GM20000 (cell line): ENCODE data around the gene PAPPA2.
A peak's percentile ranks its signal among the peaks of the same experiment; 100 is the strongest.

Experiments used
- DNase-seq: peaks from one replicate; pipeline ENCODE4 v3.0.0; 2012; ENCODE audit warnings: low spot score
- TF ChIP-seq, protein P1 (sequence below): IDR thresholded peaks from 2 replicates; pipeline ENCODE4 v1.5.1; 2012; ENCODE audit warnings: mild to moderate bottlenecking, control low read depth; ENCODE audit errors: extremely low read depth, missing control alignments

The PAPPA2 gene

DNA sequence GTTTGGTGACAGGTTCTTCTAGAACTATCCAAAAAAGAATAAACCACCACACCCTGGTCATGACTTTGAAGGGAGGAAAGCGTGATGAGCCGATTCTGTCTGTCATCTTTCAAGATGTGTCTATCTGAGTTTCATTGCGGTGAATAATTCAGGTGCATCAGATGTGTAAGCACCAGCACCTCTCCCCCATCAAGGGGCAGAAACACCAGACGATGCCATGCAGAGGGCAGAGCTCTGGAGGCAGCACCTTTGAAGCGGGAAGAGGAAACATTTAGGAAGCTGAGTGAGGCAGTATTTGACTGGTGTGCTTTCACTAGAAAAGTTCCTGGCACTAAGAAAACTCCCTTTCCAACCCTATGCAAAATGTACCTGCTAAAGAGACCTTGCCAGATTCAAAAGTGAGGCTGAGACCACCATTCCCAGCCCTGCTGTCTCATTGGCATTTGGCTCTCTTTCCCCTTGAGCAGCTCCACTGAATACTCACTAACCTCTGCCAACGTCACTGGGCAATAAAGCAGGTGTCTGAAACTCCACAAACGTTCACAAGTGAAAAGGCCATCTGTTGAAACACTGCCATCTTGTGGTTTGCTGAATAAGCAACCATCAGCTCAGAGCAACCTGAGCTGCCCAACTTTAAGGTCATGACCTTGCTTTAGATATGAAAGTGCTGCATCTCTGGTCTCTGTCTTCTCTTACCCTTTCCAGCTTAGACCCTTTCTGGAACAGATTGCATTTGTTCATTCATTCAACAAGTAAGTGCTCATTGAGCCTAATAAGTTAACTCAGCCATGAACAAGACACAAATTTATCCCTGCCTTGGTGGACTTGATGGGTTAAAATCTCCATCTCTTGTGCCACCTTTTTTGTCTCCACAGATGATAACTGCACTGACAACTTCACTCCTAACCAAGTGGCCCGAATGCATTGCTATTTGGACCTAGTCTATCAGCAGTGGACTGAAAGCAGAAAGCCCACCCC is 228.6 kb downstream of the PAPPA2 start:
- TF ChIP-seq, protein P1, sequence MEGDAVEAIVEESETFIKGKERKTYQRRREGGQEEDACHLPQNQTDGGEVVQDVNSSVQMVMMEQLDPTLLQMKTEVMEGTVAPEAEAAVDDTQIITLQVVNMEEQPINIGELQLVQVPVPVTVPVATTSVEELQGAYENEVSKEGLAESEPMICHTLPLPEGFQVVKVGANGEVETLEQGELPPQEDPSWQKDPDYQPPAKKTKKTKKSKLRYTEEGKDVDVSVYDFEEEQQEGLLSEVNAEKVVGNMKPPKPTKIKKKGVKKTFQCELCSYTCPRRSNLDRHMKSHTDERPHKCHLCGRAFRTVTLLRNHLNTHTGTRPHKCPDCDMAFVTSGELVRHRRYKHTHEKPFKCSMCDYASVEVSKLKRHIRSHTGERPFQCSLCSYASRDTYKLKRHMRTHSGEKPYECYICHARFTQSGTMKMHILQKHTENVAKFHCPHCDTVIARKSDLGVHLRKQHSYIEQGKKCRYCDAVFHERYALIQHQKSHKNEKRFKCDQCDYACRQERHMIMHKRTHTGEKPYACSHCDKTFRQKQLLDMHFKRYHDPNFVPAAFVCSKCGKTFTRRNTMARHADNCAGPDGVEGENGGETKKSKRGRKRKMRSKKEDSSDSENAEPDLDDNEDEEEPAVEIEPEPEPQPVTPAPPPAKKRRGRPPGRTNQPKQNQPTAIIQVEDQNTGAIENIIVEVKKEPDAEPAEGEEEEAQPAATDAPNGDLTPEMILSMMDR: peak; percentile 69
- DNase-seq: peak; percentile 37

DNA sequence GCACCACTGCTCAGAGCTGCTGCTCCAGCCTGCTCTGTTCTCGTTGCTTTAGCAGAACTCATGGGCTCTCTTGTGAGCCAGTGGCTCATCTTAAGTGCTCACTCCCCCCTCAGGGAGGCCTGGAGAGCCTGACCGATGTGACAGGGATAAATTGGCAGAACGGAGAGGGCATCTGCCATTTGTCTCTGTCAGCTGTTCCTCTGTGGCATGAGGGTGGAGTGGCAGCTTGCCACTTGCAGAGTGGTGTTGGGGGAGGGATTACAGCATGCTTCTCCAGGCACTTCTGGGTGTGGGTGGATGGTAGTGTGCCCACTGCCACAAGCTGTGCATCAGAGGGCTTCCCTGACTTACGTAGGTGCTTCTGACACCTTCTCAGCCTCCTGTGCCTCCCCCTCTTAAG is 229.5 kb downstream of the PAPPA2 start:
- DNase-seq: no peak
- TF ChIP-seq, protein P1: no peak

DNA sequence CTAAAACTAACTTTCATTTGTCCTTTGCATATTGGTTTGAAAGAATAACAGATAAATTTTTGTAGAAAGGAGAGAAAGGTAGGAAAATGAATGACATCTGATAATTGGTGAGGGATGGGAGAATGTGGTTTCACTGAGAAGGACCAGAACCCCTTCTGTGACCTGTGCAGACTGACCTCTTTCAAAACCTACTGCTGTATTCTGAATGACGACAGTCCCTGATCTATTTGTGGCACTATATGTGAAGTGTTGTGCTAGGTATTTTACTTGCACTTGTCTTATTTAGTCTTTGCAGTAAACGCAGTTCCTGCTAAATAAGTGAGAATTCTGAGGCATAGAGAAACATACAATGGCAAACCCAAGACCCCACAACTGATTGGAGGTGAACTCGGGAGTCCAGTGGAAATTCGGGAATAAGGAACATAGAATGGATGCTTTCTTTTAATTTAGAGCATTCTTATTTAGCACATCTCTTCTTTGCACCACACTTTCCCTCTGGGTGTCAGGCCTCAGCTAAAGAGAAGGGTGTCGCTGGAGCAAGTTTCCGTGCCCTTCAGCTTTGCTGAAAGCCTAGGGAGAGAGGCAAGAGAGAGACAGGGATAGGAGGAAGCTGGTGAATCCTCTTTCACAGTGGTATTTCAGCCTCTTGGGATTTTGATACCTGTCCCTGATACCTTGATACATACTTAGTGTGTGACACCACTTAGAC is 230.2 kb downstream of the PAPPA2 start:
- TF ChIP-seq, protein P1: no peak

DNA sequence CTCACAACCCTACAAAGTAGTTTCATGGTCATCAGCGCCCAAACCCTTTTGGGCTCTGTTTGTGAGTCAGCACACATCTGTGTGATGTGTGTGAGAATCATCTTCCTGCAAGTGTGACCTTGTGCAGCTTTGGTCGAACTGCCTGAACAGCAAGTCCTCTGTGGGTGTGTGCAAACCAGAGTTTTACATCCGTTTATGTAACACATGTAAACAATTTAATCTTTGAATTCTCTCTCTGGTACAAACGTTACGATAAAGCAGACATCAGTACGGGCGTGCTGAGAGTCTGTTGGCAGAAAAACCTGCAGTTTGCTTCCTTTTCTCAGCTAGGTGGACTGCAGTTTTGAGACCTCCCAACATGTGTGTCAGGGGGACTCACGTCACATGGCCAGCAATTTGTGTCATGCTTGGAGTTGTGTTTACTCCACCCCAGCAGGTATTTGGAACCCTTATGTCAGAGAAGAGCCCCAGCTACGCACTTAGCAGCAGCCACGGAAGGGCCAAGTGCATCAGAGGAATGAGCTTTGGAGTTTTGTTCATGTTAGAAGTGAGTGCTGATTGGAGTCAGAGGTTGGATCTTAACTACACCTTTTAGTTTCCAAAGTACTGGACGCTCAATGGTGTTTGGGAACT is 230.8 kb downstream of the PAPPA2 start:
- DNase-seq: no peak

More for the DNA sequence above, 230.2 kb downstream of the PAPPA2 start:
- no peak for DNase-seq

DNA sequence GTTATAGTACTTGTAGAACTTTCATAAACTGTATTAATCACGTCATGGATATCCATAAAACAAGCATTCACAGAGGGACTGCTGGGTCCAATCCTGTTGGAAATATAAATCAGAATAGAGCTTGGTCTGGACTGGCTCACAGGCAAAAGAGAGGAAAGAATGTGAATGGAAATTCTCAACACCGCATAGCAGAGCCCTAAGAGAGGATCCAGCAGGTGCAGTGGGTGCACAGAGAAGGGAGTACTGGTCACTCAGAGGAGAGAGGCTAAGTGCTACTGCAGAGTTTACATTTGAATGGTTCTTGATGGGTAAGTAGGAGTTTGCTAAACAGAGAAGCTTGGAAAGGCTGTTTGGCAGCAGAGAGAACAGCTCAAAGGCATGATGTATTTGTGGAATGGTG is 231.7 kb downstream of the PAPPA2 start:
- TF ChIP-seq, protein P1: no peak
- no peak for DNase-seq

More for the DNA sequence above, 230.8 kb downstream of the PAPPA2 start:
- TF ChIP-seq, protein P1: no peak

DNA sequence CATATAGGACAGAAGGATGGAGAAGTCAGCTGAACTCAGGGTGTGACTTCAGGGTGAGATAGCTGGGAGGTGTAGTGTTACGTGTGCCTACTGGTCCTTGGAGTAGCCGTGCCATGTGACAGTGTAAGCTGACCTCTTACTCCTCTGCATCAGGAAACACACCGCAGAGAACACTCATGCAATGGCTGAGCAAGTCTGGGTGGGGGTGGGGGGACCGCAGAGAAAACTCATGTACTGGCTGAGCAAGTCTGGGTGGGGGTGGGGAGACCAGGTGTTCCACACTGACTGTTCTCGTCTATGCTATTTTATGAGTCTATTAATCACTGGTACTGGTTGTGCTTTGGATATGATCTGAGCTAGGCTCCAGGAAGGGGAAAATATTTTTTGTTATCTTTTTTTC is 233.1 kb downstream of the PAPPA2 start:
- TF ChIP-seq, protein P1: no peak
- DNase-seq: no peak
